HG03460 (cell line): ENCODE results near the gene FILIP1L.
A peak's percentile ranks its signal among the peaks of the same experiment; 100 is the strongest.
"Not testable (repeated sequence)": the region's sequence is repeated elsewhere in the genome, so short reads cannot be mapped to it uniquely, and the experiment has no call there.

ENCODE experiments used
- ATAC-seq: cut with Tn5 transposase; IDR thresholded peaks from one replicate; pipeline ENCODE4 v1.9.1; 2021; ENCODE audit not compliant: unreplicated experiment

Gene FILIP1L

GRCh38 chr3:100099621-100100020, 14.7 kb downstream of the FILIP1L start:
- ATAC-seq = no peak

- ATAC-seq = no peak
These were observed 15.6 kb downstream of the FILIP1L start for GRCh38 chr3:100098784-100099070.

GRCh38 chr3:100097919-100098783, 16.1 kb downstream of the FILIP1L start:
- ATAC-seq = no peak

- ATAC-seq = no peak
These were observed 17.4 kb downstream of the FILIP1L start for GRCh38 chr3:100096866-100097265.

- ATAC-seq = not testable (repeated sequence)
These were observed 18.0 kb downstream of the FILIP1L start for GRCh38 chr3:100096286-100096685.

- ATAC-seq = no peak
These were observed 20.5 kb downstream of the FILIP1L start for GRCh38 chr3:100093831-100094230.

- ATAC-seq = no peak
These were observed 23.7 kb downstream of the FILIP1L start for GRCh38 chr3:100090669-100091005.

GRCh38 chr3:100089812-100090668, 24.3 kb downstream of the FILIP1L start:
- peak; percentile 61 for ATAC-seq

GRCh38 chr3:100088735-100089368, 25.4 kb downstream of the FILIP1L start:
- ATAC-seq = no peak

- peak; percentile 92 for ATAC-seq
These were observed 27.1 kb downstream of the FILIP1L start for GRCh38 chr3:100087198-100087597.

- ATAC-seq = no peak
These were observed 27.9 kb downstream of the FILIP1L start for GRCh38 chr3:100086401-100086800.

- ATAC-seq = no peak
These were observed 30.0 kb downstream of the FILIP1L start for GRCh38 chr3:100084100-100084806.

GRCh38 chr3:100083209-100083608, 31.1 kb downstream of the FILIP1L start:
- no peak for ATAC-seq

GRCh38 chr3:100082714-100083113, 31.6 kb downstream of the FILIP1L start:
- no peak for ATAC-seq

- ATAC-seq = no peak
These were observed 32.2 kb downstream of the FILIP1L start for GRCh38 chr3:100081986-100082692.

GRCh38 chr3:100081311-100081710, 33.0 kb downstream of the FILIP1L start:
- ATAC-seq = no peak

- ATAC-seq = no peak
These were observed 33.7 kb downstream of the FILIP1L start for GRCh38 chr3:100080573-100080972.

GRCh38 chr3:100079328-100079727, 35.0 kb downstream of the FILIP1L start:
- no peak for ATAC-seq

- ATAC-seq = no peak
These were observed 37.4 kb downstream of the FILIP1L start for GRCh38 chr3:100076731-100077529.
